Chondrocyte (in vitro differentiated cells): ENCODE measurements around the gene TDRD9. TPM values are rescaled to one million over a fixed set of nuclear protein-coding genes. Genes with fewer than 3 reads are reported as not detected.

Source experiments
- DNase-seq: peaks from one replicate; pipeline ENCODE4 v3.0.0; 2021; ENCODE audit warnings: mixed read lengths, low spot score
- H3K27ac Mint-ChIP-seq: one replicate; pipeline ENCODE4 v1.8.0; 2021; ENCODE audit warnings: mild to moderate bottlenecking, moderate library complexity, mixed read lengths; ENCODE audit not compliant: unreplicated experiment
- H3K27me3 Mint-ChIP-seq: 2 replicates; pipeline ENCODE4 v1.8.0; 2021; ENCODE audit warnings: low read depth, mixed read lengths
- H3K36me3 Mint-ChIP-seq: 2 replicates; pipeline ENCODE4 v1.8.0; 2021; ENCODE audit warnings: low read depth, mixed read lengths
- H3K4me1 Mint-ChIP-seq: 2 replicates; pipeline ENCODE4 v1.8.0; 2021; ENCODE audit warnings: low read depth, mild to moderate bottlenecking, mixed read lengths
- H3K4me3 Mint-ChIP-seq: one replicate; pipeline ENCODE4 v1.8.0; 2021; ENCODE audit warnings: mild to moderate bottlenecking, moderate library complexity, mixed read lengths; ENCODE audit not compliant: unreplicated experiment
- H3K9me3 Mint-ChIP-seq: 2 replicates; pipeline ENCODE4 v1.8.0; 2021; ENCODE audit warnings: low read depth, mixed read lengths
- total RNA-seq: library from RNA; stranded (reverse); gene quantifications from 3 replicates; pipeline ENCODE4 v1.2.1, GENCODE V29; 2021
- TF ChIP-seq, protein P1 (sequence below): fragments of 200-600 bp; sonication (generic); IDR thresholded peaks from 2 replicates; pipeline ENCODE4 v1.5.0; 2021; ENCODE audit warnings: antibody characterized with exemption, mild to moderate bottlenecking, moderate library complexity

The TDRD9 gene
- total RNA-seq, 1 donor from 2014 or later, result not detected

GRCh38 chr14:104062281-104062680 is 134.0 kb downstream of the TDRD9 start:
- DNase-seq, result no peak
- TF ChIP-seq, protein P1, sequence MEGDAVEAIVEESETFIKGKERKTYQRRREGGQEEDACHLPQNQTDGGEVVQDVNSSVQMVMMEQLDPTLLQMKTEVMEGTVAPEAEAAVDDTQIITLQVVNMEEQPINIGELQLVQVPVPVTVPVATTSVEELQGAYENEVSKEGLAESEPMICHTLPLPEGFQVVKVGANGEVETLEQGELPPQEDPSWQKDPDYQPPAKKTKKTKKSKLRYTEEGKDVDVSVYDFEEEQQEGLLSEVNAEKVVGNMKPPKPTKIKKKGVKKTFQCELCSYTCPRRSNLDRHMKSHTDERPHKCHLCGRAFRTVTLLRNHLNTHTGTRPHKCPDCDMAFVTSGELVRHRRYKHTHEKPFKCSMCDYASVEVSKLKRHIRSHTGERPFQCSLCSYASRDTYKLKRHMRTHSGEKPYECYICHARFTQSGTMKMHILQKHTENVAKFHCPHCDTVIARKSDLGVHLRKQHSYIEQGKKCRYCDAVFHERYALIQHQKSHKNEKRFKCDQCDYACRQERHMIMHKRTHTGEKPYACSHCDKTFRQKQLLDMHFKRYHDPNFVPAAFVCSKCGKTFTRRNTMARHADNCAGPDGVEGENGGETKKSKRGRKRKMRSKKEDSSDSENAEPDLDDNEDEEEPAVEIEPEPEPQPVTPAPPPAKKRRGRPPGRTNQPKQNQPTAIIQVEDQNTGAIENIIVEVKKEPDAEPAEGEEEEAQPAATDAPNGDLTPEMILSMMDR, result no peak
- no peak overlapping the region for H3K4me3 Mint-ChIP-seq
- no peaks in the 10 kb centered on the region for H3K4me1 Mint-ChIP-seq
- peaks cover 10% of the 10 kb centered on the region for H3K9me3 Mint-ChIP-seq
- peaks cover 1% of the 10 kb centered on the region for H3K36me3 Mint-ChIP-seq
- peaks cover 48% of the 10 kb centered on the region for H3K27me3 Mint-ChIP-seq
- no peak overlapping the region for H3K27ac Mint-ChIP-seq

DNA sequence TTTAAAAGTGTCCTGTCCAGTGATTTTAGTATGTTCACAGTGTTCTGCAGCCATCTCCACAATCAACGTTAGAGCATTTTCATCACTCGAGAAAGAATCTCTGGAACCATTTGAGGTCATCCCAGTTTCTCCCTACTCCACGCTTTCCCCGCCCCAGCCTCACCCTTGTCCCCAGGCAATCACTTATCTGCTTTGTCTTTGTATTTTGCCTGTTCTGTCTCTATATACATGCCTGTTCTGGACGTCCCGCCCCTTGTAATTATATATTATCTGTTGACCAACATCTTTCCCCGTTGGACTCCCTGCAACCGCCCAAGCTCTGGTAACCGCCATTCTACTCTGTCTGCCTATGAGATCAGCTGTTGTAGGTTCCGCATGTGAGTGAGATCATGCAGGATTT is 135.7 kb downstream of the TDRD9 start:
- TF ChIP-seq, protein P1, result no peak
- DNase-seq, result no peak
- Mint-ChIP-seq H3K27me3 (peaks cover 52% of the 10 kb centered on the region), H3K4me3 (no peak overlapping the region), H3K27ac (no peak overlapping the region), H3K4me1 (no peaks in the 10 kb centered on the region), H3K9me3 (peaks cover 12% of the 10 kb centered on the region), H3K36me3 (peaks cover 1% of the 10 kb centered on the region)

DNA sequence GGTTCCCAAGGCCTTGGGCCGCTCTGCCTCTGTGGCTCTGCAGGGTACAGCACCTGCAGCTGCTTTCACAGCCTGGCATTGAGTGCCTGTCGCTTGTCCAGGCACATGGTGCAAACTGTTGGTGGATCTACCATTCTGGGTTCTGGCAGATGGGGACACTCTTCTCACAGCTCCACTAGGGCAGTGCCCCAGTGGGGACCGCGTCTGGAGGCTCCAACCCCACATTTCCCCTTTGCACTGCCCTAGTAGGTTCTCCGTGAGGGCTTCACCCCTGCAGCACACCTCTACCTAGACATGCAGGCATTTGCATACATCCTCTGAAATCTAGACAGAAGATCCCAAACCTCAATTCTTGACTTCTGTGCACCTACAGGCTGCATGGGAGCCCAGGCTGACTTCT is 138.0 kb downstream of the TDRD9 start:
- Mint-ChIP-seq H3K4me1 (no peaks in the 10 kb centered on the region), H3K27me3 (peaks cover 50% of the 10 kb centered on the region), H3K4me3 (no peak overlapping the region), H3K9me3 (peaks cover 12% of the 10 kb centered on the region), H3K27ac (no peak overlapping the region), H3K36me3 (no peaks in the 10 kb centered on the region)
- TF ChIP-seq, protein P1, result no peak
- DNase-seq, result peak; percentile 38

DNA sequence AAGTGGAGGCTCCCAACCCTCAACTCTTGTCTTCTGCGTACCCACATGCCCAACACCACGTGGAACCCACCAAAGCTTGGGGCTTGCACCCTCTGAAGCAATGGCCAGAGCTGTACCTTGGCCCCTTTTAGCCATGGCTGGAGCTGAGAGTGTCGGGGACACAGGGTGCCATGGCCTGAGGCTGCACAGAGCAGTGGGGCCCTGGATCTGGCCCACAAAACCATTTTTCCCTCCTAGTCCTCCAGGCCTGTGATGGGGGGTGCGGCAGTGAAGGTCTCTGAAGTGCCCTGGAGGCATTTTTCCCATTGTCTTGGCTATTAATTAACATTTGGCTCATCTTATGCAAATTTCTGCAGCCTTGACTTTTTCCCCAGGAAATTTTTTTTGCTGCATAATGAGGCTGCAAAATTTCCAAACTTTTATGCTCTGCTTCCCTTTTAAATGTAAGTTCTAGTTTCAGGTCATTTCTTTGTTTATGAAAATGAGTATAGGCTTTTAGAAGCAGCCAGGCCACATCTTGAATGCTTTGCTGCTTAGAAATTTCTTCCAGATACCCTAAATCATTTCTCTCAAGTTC is 138.6 kb downstream of the TDRD9 start:
- H3K4me1 Mint-ChIP-seq, result no peaks in the 10 kb centered on the region
- H3K9me3 Mint-ChIP-seq, result peaks cover 12% of the 10 kb centered on the region
- peaks cover 50% of the 10 kb centered on the region for H3K27me3 Mint-ChIP-seq
- TF ChIP-seq, protein P1, result no peak
- no peak overlapping the region for H3K27ac Mint-ChIP-seq
- DNase-seq, result no peak
- no peak overlapping the region for H3K4me3 Mint-ChIP-seq
- H3K36me3 Mint-ChIP-seq, result no peaks in the 10 kb centered on the region

DNA sequence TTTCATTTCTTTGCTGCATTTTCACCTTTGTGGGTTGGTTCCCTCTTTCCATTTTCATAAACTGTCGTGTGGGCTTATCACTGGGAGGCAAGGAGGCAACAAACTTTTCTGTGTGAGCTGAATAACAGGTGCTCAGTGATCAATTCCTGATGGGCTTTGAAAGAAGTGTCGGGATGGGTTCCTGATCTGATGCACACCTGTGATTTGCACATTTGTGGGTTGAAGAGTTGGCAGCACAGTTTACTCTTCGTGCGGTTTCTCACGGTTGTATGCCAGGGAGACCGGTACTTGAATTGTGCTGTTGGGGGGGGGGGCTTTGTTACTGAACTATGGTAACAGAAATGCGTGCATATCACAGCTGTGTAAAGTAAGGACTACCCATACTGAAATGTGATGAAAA is 141.3 kb downstream of the TDRD9 start:
- Mint-ChIP-seq H3K27ac (no peak overlapping the region), H3K27me3 (peaks cover 34% of the 10 kb centered on the region), H3K36me3 (peaks cover 5% of the 10 kb centered on the region), H3K4me3 (no peak overlapping the region), H3K9me3 (peaks cover 22% of the 10 kb centered on the region), H3K4me1 (no peaks in the 10 kb centered on the region)
- TF ChIP-seq, protein P1, result no peak
- no peak for DNase-seq
